ENCODE measurements around the gene C16orf54. TPM values are rescaled to one million over a fixed set of nuclear protein-coding genes. Genes with fewer than 3 reads are reported as not detected.
"Not testable (repeated sequence)": the region's sequence is repeated elsewhere in the genome, so short reads cannot be mapped to it uniquely, and the experiment has no call there.

Gene C16orf54
- total and polyA plus RNA-seq, 7 donors = 0.46 to 10.1 (median 1.0) TPM; not detected in 1

DNA sequence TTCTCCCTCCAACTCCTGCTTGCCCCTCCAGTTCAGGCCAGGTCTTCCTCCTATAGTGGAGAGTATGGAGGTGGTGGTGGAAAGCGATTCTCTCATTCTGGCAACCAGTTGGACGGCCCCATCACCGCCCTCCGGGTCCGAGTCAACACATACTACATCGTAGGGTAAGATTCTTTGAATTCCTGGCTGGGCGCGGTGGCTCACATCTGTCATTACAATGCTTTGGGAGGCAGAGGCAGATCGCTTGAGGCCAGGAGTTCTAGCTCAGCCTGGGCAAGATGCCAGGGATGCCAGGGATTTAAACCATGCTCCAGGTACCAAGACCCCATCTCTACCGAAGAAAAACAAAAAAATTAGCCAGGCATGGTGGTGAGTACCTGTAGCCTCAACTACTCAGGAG is 33.7 kb upstream of the C16orf54 start:
- intact Hi-C loops (cut with DNase I) = no loop called here
- TF ChIP-seq POLR2AphosphoS5 (IDR thresholded peaks at IDR 0.05) (no peak), EP300 (IDR thresholded peaks at IDR 0.05) (no peak), POLR2A (IDR thresholded peaks at IDR 0.05) (no peak)
- TF ChIP-seq, protein P1, sequence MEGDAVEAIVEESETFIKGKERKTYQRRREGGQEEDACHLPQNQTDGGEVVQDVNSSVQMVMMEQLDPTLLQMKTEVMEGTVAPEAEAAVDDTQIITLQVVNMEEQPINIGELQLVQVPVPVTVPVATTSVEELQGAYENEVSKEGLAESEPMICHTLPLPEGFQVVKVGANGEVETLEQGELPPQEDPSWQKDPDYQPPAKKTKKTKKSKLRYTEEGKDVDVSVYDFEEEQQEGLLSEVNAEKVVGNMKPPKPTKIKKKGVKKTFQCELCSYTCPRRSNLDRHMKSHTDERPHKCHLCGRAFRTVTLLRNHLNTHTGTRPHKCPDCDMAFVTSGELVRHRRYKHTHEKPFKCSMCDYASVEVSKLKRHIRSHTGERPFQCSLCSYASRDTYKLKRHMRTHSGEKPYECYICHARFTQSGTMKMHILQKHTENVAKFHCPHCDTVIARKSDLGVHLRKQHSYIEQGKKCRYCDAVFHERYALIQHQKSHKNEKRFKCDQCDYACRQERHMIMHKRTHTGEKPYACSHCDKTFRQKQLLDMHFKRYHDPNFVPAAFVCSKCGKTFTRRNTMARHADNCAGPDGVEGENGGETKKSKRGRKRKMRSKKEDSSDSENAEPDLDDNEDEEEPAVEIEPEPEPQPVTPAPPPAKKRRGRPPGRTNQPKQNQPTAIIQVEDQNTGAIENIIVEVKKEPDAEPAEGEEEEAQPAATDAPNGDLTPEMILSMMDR (IDR thresholded peaks at IDR 0.05) = no peak
- 79 to 83% methylated on average over 10 of the region's 10 CpGs for WGBS, 2 donors

GRCh38 chr16:29777576-29778350 is 32.0 kb upstream of the C16orf54 start, which contains the start of gene ZG16:
TSS of gene ZG16 (plus strand) at chr16:29778256. CDS start at chr16:29779267, 1,011 bp downstream.
- H3K4me1 ChIP-seq = no peaks in the 10 kb centered on the region
- intact Hi-C loops (cut with DNase I) = no loop called here
- WGBS, 2 donors = 64 to 83% methylated on average over 10 of the region's 10 CpGs
- no peaks in the 10 kb centered on the region for H3K9me3 ChIP-seq
- no peak within 1 kb of the TSS for H3K27ac ChIP-seq
- no peaks in the 10 kb centered on the region for H3K27me3 ChIP-seq
- H3K4me3 ChIP-seq = no peak within 1 kb of the TSS
- no peaks in the 10 kb centered on the region for H3K36me3 ChIP-seq
- no peak for TF ChIP-seq EP300 (IDR thresholded peaks at IDR 0.05)
- TF ChIP-seq POLR2AphosphoS5 (IDR thresholded peaks at IDR 0.05) = no peak
- TF ChIP-seq, protein P1 (IDR thresholded peaks at IDR 0.05) = no peak
- no peak for DNase-seq

More for the DNA sequence above, 33.7 kb upstream of the C16orf54 start:
- no peaks in the 10 kb centered on the region for H3K4me1 ChIP-seq
- no peaks in the 10 kb centered on the region for H3K36me3 ChIP-seq
- no peak overlapping the region for H3K4me3 ChIP-seq
- H3K27ac ChIP-seq = no peak overlapping the region
- no peaks in the 10 kb centered on the region for H3K27me3 ChIP-seq
- H3K9me3 ChIP-seq = no peaks in the 10 kb centered on the region
- DNase-seq = no peak

GRCh38 chr16:29775742-29776408 is 30.1 kb upstream of the C16orf54 start:
- Histone ChIP-seq H3K27ac (no peak overlapping the region), H3K4me1 (no peaks in the 10 kb centered on the region), H3K4me3 (no peak overlapping the region), H3K9me3 (no peaks in the 10 kb centered on the region), H3K36me3 (no peaks in the 10 kb centered on the region), H3K27me3 (no peaks in the 10 kb centered on the region)
- TF ChIP-seq POLR2A (IDR thresholded peaks at IDR 0.05) = no peak
- no peak for TF ChIP-seq POLR2AphosphoS5 (IDR thresholded peaks at IDR 0.05)
- TF ChIP-seq, protein P1 (IDR thresholded peaks at IDR 0.05) = no peak
- no peak for TF ChIP-seq EP300 (IDR thresholded peaks at IDR 0.05)
- no peak for DNase-seq
- WGBS, 2 donors = 66 to 75% methylated on average over 4 of the region's 4 CpGs
- intact Hi-C loops (cut with DNase I) = no loop called here

- intact Hi-C loops (cut with DNase I) = no loop called here
- 90 to 95% methylated on average over 5 of the region's 5 CpGs for WGBS, 2 donors
Observed at GRCh38 chr16:29774730-29775129, 28.9 kb upstream of the C16orf54 start.

DNA sequence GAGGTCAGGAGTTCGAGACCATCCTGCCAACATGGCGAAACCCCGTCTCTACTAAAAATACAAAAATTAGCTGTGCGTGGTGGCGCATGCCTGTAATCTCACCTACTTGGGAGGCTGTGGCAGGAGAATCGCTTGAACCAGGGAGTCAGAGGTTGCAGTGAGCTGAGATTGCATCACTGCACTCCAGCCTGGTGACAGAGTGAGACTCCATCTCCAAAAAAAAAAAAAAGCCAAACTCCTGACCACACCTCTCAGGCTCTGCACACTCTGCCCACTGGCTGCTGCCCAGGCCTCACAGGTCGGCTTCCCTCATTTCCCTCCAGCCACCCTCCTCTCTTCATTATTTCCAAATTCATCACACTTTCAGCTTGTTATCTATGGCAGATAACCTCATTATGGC is 26.5 kb upstream of the C16orf54 start:
- 91 to 93% methylated on average over 7 of the region's 7 CpGs for WGBS, 2 donors

More at GRCh38 chr16:29774730-29775129, 28.9 kb upstream of the C16orf54 start:
- H3K9me3 ChIP-seq = no peaks in the 10 kb centered on the region
- no peak for DNase-seq
- TF ChIP-seq POLR2AphosphoS5 (IDR thresholded peaks at IDR 0.05) = no peak
- TF ChIP-seq POLR2A (IDR thresholded peaks at IDR 0.05) = no peak
- TF ChIP-seq, protein P1 (IDR thresholded peaks at IDR 0.05) = no peak
- no peak for TF ChIP-seq EP300 (IDR thresholded peaks at IDR 0.05)
- no peaks in the 10 kb centered on the region for H3K27me3 ChIP-seq
- H3K4me3 ChIP-seq = no peak overlapping the region
- H3K36me3 ChIP-seq = no peaks in the 10 kb centered on the region
- H3K4me1 ChIP-seq = no peaks in the 10 kb centered on the region
- no peak overlapping the region for H3K27ac ChIP-seq

More for the DNA sequence above, 26.5 kb upstream of the C16orf54 start:
- DNase-seq; H3K27ac ChIP-seq; H3K27me3 ChIP-seq; intact Hi-C loops (cut with DNase I); H3K4me3 ChIP-seq; H3K4me1 ChIP-seq; H3K9me3 ChIP-seq; H3K36me3 ChIP-seq: not testable (repeated sequence)

Data from sigmoid colon (tissue), 7 donors.